Suppressor macrophage (primary cell): ENCODE measurements around the gene RELB.
A peak's percentile ranks its signal among the peaks of the same experiment; 100 is the strongest.

Experiments
- DNase-seq, 4 experiments: peaks; one replicate each; pipeline ENCODE4 v3.0.0-alpha.2; 2020 to 2022

RELB gene

DNA sequence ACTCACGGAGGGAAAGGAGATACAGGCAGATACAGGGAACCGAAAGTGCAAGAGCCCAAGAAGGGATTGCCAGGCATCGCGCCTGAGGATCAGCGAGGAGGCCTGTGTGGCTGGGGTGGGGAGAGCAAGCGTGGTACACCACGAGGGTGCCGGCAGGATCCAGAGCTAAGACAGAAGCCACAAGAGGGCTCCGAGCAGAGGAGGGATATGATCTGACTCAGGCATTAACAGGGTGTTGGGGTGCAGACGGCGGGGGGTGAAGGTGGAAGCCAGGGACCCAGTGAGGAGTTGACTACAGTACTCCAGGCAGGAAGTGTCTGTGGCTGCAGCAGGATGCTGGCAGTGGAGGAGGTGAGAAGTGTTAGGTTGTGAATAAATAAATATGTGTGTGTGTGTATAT lies 86.3 kb downstream of the RELB start:
- peak in 3 of 4 experiments; percentile 41 to 64 (median 51) for DNase-seq
